GM21515 (cell line): Measurements from ENCODE around the gene GLT8D1.

ENCODE experiments used
- ATAC-seq: cut with Tn5 transposase; IDR thresholded peaks from one replicate; pipeline ENCODE4 v1.9.1; 2021; ENCODE audit not compliant: unreplicated experiment

GLT8D1 gene

DNA sequence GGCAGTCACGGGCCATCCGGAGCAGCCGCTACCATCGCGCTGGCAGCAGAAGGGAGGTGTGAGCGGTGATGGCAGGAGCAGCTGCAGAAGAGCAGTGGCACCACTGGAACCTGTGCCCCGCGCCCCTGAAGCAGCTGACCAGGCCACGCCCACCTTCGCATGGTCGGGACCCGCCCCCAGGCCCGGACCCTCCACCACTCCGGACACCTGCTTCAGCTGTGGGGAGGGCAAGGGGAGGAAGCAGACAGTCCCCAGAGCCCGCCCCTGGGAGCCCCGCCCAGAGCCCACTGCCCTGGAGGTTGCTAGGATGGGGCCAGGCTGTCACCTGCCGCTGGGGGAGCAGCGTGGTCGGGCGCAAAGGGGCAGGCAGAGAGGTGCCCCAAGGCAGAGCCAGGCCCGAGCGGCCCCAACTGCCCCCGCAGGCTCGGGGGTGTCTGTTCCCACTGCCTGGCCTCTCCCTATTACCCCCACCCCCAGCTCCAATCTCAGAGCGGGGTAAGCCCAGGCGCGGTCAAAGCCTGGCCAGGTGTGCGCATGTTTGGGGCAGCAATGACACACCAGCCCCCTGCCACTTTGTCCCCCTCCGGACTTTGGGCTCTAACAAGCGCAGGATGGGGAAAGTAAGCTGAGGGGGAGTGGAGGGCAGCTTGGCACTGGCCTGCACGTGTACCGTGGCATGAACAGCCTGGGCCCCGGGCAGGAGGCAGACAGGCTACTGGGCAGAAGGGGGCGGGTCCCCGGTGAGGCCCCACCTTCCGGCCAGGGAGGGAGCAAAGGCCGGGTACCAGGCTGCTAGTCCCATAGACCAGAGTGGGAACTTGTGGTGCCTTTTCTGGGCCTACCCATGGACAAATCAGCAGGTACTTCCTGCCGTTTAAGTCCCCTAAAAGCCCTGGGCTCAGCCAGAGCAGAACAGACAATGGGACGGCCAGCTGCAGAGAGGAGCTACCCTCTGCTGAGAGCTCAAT is 9.0 kb upstream of the GLT8D1 start:
- ATAC-seq = no peak

- no peak for ATAC-seq
Observed at GRCh38 chr3:52712291-52713212, 7.0 kb upstream of the GLT8D1 start.

- no peak for ATAC-seq
Observed at GRCh38 chr3:52710512-52710911, 4.9 kb upstream of the GLT8D1 start.

DNA sequence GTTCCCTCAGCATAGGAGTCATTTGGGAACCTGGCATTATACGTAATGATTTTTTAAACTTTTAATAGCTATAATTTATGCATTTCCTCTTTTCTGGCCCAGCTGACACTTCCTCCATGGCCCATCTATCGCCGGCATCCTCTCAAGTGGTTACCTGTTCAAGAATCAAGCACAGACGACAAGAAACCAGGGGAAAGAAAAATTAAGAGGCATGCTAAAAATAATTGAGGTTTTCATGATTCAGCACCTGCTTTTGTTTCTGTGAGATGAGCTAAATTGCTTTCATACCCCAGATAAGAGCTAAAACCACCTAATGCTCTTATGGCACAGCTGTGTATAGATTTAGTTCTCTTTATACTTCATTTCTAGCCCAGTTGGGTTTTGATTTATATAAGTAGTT is 2.0 kb upstream of the GLT8D1 start:
- ATAC-seq = no peak

DNA sequence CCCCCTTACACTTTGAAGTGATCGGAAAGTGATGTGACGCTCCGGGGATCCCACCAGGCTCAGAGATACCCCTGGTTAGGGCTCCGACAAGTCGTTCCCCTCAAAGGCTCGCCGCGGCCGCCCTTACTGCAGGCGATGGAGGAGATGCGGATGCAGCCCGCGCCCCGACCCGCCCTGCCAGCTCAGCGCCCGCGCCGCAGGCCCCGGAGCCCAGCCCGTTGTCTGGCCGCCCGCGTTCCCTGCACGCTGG is 228 bp downstream of the GLT8D1 start:
- no peak for ATAC-seq

DNA sequence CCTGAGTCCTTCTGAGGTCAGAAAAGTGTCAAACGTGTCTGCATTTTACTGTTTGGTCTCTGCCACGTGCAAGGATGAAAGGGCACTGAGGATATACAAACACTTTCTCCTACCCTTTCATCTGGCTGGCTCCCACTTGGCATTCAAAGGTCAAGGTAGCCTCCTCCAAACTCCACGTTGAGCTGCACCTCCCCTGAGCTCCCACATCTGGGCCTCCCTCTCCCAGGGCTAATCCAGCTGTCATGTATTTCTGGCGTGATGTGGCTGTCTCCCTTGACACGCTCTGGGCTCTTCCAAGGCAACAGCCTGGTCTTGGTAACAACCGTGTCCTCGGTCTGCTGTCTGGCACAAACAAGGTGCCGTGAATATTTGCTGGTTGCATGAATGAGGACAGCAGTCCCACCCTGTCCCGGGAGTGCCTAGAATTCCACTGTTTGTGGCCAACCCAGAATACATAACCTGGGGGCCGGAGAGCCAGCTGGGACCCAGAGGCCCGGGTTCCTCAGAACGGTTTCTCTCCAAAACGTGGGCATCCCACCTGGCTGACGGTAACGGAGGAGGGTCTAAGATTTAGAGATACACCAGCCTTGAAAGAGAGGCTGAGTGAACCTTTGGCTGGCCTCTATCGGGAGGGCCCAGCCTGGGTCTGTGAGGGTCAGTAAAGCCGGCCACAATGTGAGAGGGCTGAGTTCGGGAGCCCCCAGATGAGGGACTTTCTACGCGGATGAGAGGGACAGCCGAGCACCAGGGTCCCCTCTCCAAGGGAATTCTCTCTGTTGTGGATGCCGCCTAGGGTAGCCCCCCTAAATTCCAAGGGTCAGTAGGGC is 767 bp downstream of the GLT8D1 start:
- ATAC-seq = no peak

GRCh38 chr3:52703341-52703740 is 2.2 kb downstream of the GLT8D1 start:
- ATAC-seq = no peak

DNA sequence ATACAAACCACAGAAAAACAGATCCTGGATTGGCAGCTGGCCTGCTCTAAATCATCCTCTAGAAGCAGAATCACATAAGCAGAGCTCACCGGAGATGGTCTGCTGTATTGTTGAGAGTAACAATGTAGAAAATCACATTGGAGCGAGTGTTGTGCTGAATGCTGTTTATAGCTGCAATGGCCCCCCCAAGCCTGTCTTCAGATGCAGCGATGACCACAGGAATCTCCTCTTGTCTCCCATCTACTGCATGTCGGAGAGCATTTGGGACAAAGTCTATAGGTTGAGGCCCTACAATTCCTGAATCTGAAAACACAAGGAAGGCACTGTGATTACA is 8.0 kb downstream of the GLT8D1 start:
- ATAC-seq = no peak

DNA sequence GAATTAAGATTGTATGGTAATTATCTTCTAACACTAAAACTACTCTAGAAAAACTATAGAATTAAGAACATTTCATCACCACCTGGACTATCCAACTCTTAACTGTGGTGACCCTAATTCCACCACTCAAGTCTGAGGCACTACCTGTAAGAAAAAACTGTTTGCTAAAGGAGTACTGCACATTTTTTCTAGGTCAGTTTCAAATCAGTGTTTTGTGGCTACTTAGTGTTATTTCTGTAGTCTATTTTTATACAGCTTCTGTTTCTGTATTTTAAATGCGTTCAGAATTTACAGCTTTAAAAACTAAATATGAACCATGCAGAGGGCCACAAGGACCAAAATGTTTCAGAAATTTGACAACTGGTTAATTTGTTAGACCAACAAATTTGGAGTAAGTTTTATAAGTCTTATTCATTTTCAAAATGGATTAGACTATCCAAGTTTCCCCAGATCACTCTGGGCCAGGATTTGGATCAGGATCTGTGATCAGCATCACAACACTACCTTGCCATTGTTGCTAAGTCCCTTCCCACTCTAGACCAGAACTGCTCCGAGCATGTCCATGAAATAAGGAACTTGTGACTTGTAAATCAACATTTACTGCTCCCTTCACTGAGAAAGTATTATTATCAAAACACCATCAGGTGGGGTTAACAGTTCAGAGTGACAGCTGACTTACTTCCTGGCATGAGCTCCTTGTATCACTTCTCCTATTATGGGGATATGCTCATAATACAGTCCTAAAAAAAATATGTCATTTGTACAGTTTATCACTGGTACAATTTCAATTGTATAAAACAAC is 8.6 kb downstream of the GLT8D1 start:
- ATAC-seq = no peak

DNA sequence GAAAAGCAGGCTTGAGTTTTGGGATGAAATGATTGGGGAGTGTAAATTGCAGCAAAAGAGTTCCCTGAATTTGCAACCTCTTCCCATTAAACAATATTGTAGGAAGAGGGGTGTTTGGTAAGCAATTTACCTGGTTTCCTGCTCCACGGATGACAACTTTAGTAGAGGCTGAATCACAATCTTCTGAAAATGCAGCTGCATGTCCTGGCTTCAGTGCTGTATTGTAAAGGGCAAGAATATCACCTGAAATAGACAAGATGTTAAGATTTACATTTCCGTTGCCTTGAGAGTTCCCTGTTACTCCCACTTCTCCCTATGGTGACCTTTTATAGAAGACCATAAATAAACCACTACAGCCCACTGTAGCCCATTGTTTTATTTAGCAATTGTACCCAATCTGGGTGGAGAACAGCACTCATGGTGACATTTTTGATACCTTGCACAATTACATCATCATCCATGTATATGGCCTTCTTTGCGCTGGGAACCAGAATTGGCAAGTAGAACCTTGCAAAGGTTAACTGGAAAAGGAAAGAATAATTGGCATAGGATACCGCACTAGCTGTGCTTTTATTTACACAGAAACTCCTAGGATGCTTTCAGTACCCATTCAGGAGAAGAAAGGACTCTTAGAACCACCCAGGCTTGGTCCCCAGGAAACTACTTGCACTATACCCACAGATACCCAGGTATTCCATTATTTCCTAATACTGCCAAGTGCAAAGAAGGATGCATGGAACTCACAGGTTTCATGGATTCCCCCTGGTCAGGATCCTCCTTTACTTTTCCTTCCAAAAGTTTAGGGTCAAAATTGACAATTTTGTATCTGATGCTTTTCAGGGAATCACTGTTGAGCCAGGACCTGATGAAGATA is 9.6 kb downstream of the GLT8D1 start:
- ATAC-seq = no peak

- ATAC-seq = no peak
Observed at GRCh38 chr3:52694528-52695189, 10.9 kb downstream of the GLT8D1 start.

GRCh38 chr3:52693071-52693470 is 12.5 kb downstream of the GLT8D1 start:
- no peak for ATAC-seq

- ATAC-seq = no peak
Observed at GRCh38 chr3:52690560-52690959, 15.0 kb downstream of the GLT8D1 start.

GRCh38 chr3:52689151-52689550 is 16.4 kb downstream of the GLT8D1 start:
- ATAC-seq = no peak

DNA sequence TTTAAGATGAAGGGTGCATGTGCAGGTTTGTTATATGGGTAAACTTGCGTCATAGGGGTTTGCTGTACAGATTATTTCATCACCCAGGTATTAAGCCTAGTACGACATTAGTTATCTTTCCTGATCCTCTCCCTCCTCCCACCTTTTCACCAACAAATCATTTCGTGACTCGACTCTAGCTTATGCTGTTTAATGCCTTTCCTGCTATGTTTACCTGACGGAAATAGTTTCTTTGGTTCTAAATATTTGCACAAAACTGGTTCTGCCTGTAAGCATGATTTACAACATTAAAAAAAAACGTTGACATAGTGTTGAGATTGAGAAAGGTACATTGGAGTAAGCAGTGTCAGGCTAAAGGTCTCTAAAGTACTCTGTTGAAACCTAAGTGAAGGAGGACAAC is 17.3 kb downstream of the GLT8D1 start:
- ATAC-seq = no peak

DNA sequence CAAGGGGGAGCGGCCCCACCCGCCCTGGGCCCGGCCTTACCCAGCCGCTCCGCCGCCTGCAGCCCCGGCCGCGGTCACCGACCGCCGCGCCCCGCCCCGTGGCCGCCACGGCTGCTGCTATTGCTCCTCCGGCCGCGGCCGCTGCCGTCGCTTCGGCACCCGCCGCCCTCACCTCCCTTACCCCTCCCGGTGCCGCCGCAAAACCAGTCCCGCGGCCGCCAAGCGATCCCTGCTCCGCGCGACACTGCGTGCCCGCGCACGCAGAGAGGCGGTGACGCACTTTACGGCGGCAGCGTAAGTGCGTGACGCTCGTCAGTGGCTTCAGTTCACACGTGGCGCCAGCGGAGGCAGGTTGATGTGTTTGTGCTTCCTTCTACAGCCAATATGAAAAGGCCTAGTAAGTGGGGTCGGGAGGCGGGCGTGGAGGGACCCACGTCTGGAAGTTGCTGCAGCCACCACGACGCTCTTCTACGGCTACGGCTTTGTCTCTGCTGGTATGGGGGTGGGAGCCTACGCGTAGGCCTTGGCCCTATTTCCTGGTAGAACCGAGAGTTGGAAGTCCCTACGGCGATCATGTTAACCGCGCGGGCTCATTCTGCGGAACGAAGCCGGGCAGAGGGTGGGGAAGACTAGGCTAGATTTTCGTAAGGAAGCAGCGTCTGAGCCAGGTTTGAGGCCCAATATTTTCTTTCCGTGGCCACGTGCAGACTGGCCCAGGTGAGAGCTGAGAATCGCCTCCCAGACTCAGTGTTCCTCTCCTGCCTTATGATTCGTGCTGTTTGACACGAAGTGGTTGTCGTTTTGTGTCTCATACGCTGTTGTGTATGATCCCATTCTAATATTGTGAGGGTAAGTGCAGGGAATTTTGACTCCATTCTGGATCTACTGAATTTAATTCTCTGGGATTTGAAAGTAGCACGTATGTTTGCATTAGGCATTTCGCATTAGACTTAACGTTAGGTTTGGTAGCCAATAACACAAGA is 19.6 kb downstream of the GLT8D1 start, which contains the start of the genes GNL3 and PBRM1:
GNL3 (plus strand) TSS at position 324 of the 983 bp plus-strand sequence; CDS start at position 385, 61 bp downstream.
PBRM1 (minus strand) TSS at position 205 of the 983 bp plus-strand sequence.
- ATAC-seq = peak; percentile 62

DNA sequence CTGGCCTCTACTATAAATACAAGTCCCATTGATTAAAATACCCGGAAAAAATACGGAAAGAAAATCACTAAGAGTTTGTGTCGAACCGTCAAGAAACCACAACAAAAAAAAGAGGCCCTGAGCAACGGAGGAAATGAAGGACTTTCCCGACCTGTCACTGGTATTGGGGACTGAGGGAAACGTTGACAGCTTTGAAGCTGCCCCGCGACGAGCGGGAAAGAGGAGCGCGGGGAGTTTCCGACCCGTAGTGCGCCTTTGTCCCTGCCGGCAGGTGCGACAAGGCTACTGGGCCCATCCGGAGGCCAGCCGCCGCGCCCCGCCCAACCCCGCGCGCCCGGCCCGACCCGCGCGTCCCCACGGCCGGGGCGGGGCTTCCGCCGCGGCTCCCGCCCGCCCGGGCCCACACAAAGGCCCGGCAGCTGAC is 20.3 kb downstream of the GLT8D1 start:
- ATAC-seq = peak; percentile 63

- no peak for ATAC-seq
Observed at GRCh38 chr3:52684184-52684583, 21.4 kb downstream of the GLT8D1 start.
